HPDE6-E6E7 (cell line): ENCODE results near the gene NLRX1.
"Not testable (repeated sequence)": the region's sequence is repeated elsewhere in the genome, so short reads cannot be mapped to it uniquely, and the experiment has no call there.

Experiments
- DNase-seq: peaks from one replicate; pipeline ENCODE4 v3.0.0; 2011; ENCODE audit warnings: missing footprints; ENCODE audit errors: extremely low spot score

NLRX1 gene

DNA sequence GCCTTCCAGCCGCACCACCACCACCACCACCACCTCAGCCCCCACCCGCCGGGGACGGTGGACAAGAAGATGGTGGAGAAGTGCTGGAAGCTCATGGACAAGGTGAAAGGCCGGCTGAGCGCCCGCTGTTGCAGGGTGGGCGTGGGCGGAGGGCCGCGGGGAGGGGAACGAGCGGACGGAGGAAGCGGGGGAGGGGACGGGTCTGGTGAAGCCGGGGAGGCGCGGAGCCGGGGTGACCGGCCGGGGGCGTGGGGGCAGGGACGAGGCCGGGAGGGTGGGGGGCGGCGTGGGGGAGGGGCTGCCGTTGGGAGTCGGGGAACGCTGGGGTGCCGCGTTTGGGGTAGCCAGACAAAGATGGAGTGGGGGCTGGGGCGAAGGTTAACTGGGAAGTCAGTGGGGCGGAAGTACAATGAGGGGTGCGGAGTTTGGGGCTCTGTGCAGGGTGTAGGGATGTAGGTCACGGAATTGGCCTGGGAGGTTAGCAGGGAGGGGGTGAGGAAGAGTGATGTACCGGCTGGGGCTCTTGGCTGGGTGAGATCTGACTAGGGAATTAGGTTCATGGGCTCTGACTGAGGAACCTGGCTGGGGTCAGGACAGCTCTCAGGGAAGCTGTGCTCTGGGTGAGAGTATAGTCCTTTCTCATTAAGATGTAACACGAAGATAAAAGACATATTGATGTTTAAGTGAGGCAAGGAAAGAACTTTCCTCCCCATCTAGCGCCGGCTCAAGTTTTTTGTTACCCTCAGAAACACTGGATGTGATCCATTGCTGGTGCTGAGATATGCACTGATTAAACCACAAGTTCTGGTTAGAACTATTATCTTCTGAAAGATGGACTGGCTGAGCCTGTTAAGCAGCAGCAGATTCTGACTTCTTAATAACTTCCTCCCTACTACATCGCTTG is 38.2 kb downstream of the NLRX1 start:
- no peak for DNase-seq

DNA sequence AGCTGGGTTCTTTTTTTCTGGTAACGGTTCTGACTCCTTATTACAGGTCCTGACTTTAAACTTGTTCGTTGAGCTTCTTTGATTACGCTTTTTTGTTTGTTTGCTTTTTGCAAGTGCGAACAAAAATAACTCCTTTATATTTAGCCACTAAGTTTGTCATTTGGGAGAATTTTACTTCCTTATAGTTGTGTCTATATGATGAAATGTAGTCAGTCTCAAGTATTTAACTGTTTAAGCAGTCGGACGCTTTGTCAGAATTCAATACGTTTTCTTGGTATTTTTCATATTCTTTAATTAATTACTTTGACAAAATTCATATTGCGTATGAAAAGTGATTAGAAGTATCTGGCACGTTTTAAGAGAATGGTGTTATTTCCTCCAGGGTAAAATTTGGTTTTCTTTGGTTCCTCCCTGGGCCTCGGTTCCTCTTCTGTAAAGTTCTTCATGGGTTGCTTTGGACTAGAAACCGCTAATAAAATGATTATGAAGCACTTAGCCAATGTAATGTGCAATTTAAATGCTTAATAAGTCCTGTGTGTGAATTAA is 39.0 kb downstream of the NLRX1 start:
- no peak for DNase-seq

DNA sequence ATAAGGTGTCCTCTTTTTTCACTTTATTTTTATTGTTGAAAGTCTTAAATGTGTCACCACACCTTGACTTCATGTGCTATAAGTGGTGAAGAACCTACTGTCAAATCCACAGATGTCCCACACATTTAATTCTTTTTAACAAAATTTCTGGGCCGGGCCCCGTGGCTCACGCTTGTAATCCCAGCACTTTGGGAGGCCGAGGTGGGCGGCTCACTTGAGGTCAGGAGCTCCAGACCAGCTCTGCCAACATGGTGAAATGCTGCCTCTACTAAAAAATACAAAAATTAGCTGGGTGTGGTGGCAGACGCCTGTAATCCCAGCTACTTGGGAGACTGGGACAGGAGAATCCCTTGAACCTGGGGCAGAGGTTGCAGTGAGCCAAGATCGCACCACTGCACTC is 40.7 kb downstream of the NLRX1 start:
- no peak for DNase-seq

DNA sequence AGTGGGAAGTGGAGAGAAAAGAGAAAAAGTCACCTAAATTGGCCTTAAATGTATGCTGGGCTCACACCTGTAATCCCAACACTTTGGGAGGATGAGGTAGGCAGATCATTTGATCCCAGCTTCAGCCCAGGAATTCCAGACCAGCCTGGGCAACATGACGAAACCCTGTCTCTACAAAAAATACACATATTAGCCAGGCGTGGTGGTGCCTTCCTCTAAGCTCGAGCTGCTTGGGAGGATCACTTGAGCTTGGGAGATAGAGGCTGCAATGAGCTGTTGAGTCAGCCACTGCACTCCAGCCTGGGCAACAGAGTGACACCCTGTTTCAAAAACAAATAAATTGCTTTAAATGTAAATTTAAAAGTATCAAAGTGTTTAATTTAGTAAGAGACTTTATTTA is 41.5 kb downstream of the NLRX1 start:
- no peak for DNase-seq

DNA sequence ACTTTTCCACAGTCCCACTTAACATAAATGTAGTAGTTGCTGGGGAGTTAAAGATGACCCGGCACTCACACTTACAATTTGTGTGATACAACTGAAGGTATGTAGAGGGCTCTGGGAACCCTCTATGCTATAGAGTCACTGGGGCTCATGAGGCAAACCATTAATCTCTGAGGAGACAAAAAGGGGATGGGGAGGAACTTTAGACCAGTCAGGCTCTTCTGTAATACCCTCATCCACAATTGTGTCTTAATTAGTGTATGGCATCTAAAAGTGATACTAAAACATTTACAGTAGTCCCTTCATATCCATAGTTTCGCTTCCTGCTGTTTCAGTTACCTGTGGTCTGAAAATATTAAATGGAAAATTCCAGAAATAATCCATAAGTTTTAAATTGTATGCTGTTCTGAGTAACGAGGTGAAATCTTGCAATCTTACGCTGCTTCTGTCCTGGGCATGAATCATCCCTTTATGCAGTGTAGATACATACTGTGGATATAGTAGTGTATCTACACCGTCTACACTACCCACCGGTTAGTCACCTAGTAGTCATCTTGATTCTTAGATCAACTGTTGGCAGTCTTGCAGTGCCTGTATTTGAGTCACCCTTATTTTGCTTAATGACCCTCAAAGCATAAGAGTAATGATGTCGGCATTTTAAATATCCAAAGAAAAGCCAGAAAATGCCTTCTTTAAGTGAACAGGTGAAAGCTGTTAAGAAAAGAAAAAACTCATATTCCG is 49.8 kb downstream of the NLRX1 start:
- DNase-seq, result peak; percentile 97

DNA sequence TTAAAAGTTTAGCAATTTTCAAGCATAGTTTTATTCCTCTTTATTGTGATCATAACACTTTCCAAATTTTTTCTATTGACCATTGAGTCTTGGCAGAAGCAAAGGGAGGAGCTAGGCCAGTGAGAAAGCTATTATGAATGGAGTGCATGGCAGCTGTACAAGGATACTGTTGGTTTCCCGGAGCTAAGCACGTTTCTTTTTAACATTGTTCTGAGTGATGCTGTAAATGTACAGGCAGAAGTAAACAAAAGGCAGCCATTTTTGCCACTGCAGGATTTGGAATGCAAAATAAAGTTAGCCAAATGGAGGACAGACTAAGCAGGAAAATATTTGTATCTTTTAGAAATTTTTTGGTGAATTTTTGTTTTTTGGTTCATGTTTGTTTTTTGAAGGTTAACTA is 53.8 kb downstream of the NLRX1 start:
- no peak for DNase-seq

DNA sequence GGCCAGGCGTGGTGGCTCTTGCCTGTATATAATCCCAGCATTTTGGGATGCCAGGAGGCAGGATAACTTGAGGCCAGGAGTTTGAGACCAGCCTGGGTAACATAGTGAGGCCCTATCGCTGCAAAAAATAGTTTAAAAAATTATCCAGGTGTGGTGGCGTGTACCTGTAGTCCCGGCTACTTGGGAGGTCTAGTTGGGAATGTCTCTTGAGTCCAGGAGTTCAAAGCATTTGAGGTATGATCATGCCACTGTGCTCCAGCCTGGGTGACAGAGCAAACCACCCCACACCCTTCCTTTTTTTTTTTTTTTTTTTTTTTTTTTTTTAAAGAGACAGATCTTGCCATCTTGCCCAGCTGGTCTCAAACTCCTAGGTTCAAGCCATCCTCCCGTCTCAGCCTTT is 54.4 kb downstream of the NLRX1 start:
- DNase-seq, result no peak

DNA sequence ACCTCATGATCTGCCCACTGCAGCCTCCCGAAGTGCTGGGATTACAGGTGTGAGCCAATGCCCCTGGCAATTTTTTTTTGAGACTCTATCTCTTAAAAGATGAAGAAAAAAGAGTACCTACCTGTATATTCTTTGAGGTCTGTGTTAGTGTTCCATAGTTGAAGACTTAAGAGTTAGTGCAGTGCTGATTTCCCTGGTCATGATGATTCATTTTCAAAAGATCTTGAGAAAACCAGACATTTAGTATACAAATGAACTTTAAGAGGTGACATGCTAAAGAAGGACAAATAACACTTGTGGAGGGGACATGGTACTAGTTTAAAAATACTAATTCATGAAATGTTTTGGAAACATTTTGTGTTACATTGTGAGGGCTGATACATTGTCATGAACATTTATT is 55.3 kb downstream of the NLRX1 start:
- DNase-seq, result no peak

DNA sequence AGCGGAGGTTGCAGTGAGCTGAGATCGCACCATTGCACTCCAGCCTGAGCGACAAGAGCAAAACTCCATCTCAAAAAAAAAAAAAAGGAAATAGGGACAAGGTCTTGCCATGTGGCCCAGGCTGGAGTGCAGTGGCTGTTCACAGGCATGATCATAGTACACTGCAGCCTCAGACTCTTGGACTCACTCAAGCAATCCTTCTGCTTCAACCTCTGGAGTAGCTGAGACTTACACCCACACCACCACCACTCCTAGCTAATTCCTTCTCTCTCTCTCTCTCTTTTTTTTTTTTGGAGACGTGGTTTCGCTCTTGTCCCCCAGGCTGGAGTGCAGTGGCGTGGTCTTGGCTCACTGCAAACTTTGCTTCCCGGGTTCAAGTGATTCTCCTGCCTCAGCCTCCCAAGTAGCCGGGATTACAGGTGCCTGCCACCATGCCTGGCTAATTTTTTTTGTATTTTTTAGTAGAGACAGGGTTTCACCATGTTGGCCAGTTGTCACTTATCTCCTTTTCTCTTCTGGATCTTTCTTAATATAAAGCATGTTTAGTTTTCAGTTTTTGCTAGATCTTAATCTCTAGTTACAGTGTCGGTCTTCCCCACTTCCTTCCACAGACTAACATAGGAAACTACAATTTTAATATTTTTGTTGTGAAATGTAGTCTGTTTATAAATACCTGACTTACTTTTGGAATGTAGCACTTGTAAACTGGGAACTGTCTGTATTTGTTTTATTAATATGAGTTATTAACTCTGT is 60.2 kb downstream of the NLRX1 start:
- DNase-seq, result not testable (repeated sequence)

DNA sequence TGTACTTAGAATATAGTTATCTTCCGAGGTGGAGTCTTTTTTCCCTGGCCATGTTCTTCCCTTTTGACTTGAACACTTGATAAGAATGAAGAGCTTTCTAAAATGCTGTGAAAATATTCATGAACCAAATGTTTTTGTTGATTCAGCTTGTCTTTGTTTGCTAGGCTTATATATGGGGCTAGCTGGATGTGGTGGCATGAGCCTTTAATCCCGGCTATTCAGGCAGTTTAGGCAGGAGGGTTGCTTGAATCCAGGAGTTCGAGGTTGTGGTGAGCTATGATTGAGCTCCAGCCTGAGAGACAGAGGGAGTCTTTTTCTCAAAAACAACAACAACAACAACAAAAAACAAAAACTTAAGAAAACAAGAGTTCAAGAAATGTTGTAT is 60.8 kb downstream of the NLRX1 start:
- no peak for DNase-seq

DNA sequence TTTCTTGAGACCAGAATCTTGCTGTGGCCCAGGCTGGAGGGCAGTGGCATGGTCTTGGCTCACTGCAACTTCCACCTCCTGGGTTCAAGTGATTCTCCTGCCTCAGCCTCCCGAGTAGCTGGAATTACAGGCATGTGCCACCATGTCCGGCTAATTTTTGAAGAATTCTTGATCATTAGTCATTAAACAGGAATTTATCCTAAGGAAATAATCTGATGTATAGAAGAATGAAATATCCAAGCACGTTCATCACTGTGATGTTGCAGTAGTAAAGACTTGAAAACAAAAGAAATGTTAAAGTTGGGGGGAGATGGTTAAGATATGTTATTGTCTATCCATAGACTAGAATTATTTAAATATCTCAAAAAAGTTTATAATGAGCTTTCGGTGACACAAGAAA is 61.2 kb downstream of the NLRX1 start:
- DNase-seq, result no peak
